Left ventricle myocardium superior (tissue), 1 donor: ENCODE results near the gene DPYSL3. TPM values are rescaled to one million over a fixed set of nuclear protein-coding genes. Genes with fewer than 3 reads are reported as not detected.
"Not testable (repeated sequence)": the region's sequence is repeated elsewhere in the genome, so short reads cannot be mapped to it uniquely, and the experiment has no call there.

Experiments used
- ATAC-seq: fragments of 200-7000 bp; cut with Tn5 transposase; one replicate; pipeline ENCODE4 v1.9.1; 2020; ENCODE audit warnings: mild to moderate bottlenecking, moderate library complexity
- DNase-seq: peaks from one replicate; pipeline ENCODE4 v3.0.0-alpha.2; 2020
- intact Hi-C: fragments of 100-400 bp; cut with micrococcal nuclease; formaldehyde crosslinking; loops from one replicate; pipeline ENCODE4 v1.11.0; 2022
- long read RNA-seq: library from polyadenylated mRNA; unstranded; transcript quantifications from one replicate; pipeline ENCODE4 v2.0.0, GENCODE V29; 2021
- total RNA-seq: library from RNA; stranded (reverse); fragmentation: NEBNext Ultra II Directional; extraction: Animal tissue kit (Norgen Biotek cat#: 25700); gene quantifications from one replicate; pipeline ENCODE4 v1.2.1, GENCODE V29; 2021
- donor health status: DM: no; HTN: yes; CAD: no; lungs with severe emphysema.

The DPYSL3 gene
- 19.5 TPM for total RNA-seq
- long read RNA-seq, full-length matches to known transcripts: 1 of 20 reads
- long read RNA-seq, partial matches to known transcripts: 16 of 20 reads
- long read RNA-seq, other reads (novel, unspliced or antisense): 3 of 20 reads

- ATAC-seq: peak; percentile 98
- peak; percentile 85 for DNase-seq
- intact Hi-C loops: no loop called here
Measured at GRCh38 chr5:147509710-147510651, at the start of gene DPYSL3. DPYSL3 (minus strand) TSS chr5:147510068; CDS start chr5:147509858, 210 bp downstream.

DNA sequence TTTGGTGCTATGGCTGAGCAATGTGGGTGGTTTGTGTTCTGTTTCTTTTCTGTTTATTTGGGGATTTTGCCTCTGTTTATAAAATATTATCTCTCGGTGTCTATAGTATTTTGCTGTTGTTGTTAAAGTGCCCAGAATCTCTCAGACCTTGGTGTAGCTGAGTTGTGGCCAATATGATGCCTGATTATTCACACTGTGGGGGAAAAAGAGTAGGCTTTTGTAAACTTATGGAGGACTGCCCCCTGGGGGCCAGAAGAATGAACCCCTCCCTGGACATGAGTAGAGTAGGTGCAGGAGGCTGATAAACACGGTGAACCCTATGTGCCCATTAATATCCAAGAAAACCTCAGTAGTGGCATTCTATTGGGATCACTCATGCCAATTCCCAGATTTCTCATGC is 49.0 kb upstream of the DPYSL3 start:
- DNase-seq (peak; percentile 51), ATAC-seq (peak; percentile 77)
- intact Hi-C loops: loop anchor here (5.0 kb wide), 1 partner anchor 107 kb away; no protein-coding TSS in a partner anchor

GRCh38 chr5:147557876-147558745 is 48.2 kb upstream of the DPYSL3 start:
- peak; percentile 76 for ATAC-seq
- intact Hi-C loops: loop anchor here (5.0 kb wide), 1 partner anchor 106 kb away; no protein-coding TSS in a partner anchor

DNA sequence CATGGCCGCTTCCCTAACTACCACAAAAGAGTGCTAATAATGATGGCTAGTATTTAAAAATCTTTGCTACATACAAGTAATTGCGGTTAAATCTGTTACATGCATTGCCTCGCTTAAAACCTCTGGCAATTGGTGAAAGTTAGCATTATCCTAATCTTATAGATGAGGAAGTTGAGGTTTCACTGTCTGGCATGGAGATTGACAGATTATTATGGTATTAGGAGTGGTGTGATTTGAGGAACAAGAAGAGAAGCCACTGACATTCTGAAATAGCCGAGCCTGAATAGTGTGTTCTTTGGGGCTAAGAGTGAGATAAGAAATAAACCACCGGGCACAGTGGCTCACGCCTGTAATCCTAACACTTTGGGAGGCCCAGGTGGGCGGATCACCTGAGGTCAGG is 45.3 kb upstream of the DPYSL3 start:
- intact Hi-C loops: loop anchor here (5.0 kb wide), 1 partner anchor 103 kb away; no protein-coding TSS in a partner anchor
- ATAC-seq: no peak

More at GRCh38 chr5:147557876-147558745, 48.2 kb upstream of the DPYSL3 start:
- no peak for DNase-seq

DNA sequence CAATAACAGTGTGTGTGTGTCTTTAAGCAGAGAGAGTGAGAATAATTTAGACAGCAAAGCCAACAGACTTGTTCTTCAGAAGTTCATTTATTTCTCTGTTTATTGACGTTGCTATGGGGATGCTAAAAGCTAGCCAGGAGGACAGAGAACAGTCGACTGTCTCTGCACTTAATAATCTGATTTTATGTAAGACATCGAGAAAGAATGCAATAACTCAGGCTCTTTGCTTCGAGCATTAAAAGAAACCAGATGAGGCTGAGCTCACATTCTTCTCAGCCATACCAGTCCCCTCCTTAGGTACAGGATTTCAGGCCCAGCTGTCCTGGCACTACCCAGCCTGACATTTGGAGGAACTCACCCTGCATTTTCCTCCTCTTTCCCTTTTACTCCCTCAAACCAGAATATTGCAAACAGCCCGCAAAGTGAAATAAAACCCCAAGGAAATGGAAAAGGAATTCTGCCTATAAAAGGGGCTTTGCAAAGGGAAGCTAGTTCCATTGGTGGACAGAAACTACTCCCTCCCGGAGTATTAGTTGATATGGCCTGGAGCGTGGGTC is 44.5 kb upstream of the DPYSL3 start:
- DNase-seq (no peak), ATAC-seq (peak; percentile 69)
- intact Hi-C loops: no loop called here

More for the DNA sequence above, 45.3 kb upstream of the DPYSL3 start:
- DNase-seq: no peak

- intact Hi-C loops: not testable (repeated sequence)
- ATAC-seq (peak; percentile 47), DNase-seq (peak; percentile 42)
Measured at GRCh38 chr5:147553817-147554216, 43.9 kb upstream of the DPYSL3 start.

GRCh38 chr5:147552897-147553296 is 43.0 kb upstream of the DPYSL3 start:
- no peak for ATAC-seq
- DNase-seq: no peak
- intact Hi-C loops: no loop called here

- ATAC-seq (peak; percentile 56), DNase-seq (no peak)
- intact Hi-C loops: no loop called here
Measured at GRCh38 chr5:147551677-147552076, 41.8 kb upstream of the DPYSL3 start.

DNA sequence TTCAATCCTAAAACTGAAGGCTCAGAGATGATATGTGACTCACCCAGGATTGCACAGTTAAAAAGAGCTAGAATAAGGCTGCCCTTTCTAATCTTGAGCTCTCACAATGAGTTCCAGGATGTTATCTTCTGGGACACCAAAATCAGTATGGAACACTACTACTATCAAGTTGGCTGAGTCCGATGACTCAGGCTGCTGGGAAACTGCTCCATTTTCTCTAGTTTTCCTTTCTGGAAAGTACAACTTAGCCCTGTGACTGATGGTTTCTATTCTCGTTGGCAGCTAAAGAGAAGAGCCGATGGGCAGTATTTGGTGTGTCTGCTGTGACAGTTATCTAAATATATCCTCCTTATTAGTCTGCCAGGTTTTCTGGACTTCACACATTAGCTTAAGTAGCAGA is 37.9 kb upstream of the DPYSL3 start:
- ATAC-seq (peak; percentile 81), DNase-seq (no peak)
- intact Hi-C loops: no loop called here

DNA sequence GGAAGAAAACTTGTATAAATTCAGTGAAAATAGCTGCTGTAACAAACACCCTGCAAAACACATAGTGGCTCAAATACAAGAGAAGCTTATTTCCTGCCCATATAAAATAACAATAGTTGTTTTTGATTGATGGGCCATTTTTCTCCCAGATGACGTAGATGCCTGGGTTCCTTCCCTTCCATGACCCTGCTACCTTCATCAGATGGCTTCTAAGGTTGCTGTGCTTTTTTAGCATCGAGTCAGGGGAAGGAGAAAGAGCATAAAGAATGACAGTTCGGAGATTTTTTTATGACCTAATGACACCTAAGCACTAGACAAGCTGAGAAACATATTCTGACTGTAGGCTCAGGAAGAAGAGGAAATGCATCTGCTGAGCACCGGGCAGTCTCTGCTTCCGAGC is 34.7 kb upstream of the DPYSL3 start:
- intact Hi-C loops: no loop called here
- ATAC-seq (no peak), DNase-seq (no peak)

DNA sequence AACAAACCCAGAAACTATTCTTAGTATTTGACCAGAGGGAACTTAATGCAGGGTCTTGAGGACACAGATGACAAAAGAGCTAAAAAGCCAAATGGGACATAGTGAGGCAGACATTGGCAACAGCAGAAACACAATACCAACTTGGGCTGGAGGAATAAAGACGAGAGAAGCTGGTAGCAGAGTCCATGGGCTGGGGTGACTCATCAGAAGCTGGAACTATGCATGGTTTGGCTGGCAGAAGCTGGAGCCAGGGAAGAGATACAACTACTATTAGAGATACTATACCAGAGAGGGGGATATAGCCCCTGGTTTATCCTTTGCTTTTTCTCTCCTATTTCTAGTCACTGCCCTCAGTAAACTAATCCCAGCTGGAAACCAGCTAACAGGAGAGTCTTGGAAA is 29.2 kb upstream of the DPYSL3 start:
- ATAC-seq (no peak), DNase-seq (no peak)
- intact Hi-C loops: no loop called here

DNA sequence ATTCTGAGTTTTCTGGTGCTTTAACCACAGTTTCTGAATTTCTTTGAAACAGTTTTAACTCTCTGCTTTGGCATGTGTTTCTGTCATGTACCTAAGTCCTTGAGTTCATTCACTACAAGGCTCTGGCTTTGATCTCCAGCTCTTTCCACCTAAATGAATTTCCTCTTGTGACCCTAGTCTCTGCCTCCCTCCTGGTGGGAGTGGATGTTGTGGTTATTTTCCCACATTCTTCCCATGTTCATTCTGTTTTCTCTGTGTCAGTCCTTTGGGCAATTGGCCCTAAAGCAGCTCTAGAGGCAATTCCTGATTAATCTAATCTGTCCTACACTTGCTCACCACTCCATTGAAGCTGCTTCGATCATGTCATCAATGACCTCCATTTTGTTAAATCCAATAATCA is 28.4 kb upstream of the DPYSL3 start:
- DNase-seq (no peak), ATAC-seq (no peak)
- intact Hi-C loops: no loop called here

DNA sequence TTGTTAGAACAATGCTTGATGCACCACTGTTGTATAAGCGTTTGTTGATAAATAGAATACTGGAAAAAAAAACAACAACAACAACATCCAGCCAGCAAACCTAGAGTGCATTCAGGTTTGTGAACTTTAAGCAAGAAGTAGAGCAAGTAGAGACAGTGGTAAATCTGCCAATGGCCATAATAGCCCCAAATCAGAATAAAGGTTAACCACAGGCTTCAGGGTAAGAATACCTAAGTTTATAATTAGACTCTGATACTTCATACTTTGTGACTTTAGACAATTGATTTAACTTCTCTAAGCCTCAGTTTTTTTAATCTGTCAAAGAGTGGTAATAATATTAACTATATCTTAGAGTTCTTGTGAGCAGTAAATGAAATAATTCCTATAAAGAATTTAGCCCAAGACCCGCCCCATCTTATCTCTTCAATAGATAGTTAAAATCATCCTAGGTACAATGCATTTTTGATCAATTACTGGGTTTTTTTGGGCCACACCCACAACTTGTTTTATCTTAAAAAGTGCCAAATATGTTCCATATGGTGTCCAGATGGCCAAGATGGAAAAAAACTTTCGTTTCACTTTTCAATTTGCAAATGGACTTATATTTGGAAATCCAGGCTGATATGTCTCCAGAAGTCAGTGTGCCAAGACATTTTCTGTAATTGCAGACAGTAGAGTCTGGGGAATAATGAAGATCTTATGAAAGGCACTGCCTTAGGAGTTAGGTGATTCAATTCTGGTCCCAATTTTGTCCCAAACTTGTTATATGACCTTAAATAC is 24.5 kb upstream of the DPYSL3 start:
- ATAC-seq (peak; percentile 25), DNase-seq (no peak)
- intact Hi-C loops: no loop called here

- intact Hi-C loops: no loop called here
- DNase-seq (no peak), ATAC-seq (no peak)
Measured at GRCh38 chr5:147532156-147532555, 22.3 kb upstream of the DPYSL3 start.

DNA sequence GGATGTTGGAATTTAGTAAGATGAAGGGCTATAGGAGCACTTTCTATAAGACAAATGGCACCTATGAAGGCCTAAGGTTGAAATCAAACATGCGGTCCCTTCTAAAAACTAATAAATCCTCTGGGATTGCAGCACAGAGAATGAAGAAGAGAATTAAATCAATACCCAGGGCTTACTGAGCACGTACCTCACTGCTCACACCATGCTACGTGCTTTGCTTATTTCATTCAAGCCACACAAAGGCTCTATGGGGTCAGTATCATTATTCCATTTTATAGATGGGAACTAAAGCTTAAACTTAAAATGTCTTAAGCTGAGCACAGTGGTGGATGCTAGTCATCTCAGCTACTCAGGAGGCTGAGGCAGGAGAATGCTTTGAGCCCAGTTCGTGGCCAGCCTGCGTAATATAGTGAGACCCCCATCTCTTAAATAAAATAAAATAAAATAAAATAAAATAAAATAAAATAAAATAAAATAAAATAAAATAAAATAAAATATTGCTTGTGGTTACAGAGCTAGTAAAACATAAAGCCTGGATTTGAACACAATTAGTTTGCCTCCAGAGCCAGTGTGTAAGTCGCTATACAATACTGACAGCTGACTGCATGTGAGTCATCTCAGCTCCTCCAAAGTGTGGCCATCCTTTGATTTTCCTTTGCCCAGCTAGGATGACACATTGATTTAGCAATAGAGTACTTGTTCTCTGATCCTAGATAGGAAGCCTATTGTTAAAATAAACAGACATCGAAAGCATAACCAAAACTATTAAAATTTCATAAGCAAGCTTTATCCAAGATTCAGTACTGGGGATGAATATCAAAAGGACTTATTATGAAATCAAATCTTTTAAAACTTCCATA is 20.9 kb upstream of the DPYSL3 start:
- DNase-seq: no peak
- intact Hi-C loops: no loop called here
- no peak for ATAC-seq

- ATAC-seq: no peak
- no peak for DNase-seq
- intact Hi-C loops: no loop called here
Measured at GRCh38 chr5:147523069-147523468, 13.2 kb upstream of the DPYSL3 start.

DNA sequence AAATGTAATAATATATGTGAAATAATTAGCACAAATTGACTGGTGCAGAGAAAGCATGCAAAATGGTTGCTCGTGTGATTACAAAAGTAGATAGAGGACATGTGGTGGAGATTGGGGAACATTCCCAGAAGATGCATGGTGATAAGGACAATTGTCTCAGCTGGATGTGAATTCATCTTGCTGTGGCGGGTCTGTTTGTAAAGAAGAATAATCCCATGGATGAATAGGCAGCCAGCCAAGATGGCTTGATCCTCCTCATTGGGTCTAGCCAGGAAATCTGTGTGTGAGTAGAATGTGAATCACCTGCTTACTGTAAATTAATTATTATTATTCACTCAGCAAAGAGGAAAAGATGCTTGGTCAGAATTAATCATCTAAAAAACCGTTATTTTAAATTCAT is 12.6 kb upstream of the DPYSL3 start:
- no peak for ATAC-seq
- no peak for DNase-seq
- intact Hi-C loops: no loop called here

DNA sequence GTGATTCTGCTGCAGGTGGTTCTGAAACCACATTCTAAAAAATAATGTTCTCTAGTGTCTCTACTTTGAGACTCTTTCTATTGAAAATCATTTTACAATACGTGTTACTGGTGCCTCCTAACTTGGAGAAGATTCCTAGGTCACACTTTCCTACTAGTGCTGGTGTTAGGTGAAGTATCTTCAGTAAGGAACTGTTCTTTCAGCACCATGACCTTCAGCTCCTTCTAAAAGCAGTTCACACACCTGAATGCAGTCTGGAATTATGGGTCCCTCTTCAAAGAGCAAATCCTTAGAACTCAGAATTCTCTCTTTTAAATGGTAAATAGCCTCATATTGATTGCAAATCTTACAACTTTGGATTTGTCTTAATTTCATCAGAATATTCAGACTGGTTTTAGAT is 10.6 kb upstream of the DPYSL3 start:
- ATAC-seq (no peak), DNase-seq (no peak)
- intact Hi-C loops: no loop called here
